Smooth muscle cell (in vitro differentiated cells): Measurements from ENCODE around the gene KLF13. TPM values are rescaled to one million over a fixed set of nuclear protein-coding genes. Genes with fewer than 3 reads are reported as not detected.

Experiments used
- DNase-seq: peaks from one replicate; lab custom pipeline; 2025; ENCODE audit not compliant: unreplicated experiment; lab: John Stamatoyannopoulos, UW
- H2AFZ ChIP-seq: fragments of 200-600 bp; sonication (generic); 2 replicates; pipeline ENCODE4 v1.6.0; 2016; ENCODE audit warnings: antibody characterized with exemption, low read depth, mild to moderate bottlenecking
- H3F3A ChIP-seq: fragments of 200-600 bp; sonication (generic); 2 replicates; pipeline ENCODE4 v1.6.0; 2017; ENCODE audit warnings: antibody characterized with exemption, low read depth
- H3K27ac ChIP-seq: fragments of 200-600 bp; sonication (generic); 2 replicates; pipeline ENCODE4 v1.5.1; 2016; ENCODE audit warnings: low read depth, mild to moderate bottlenecking
- H3K27me3 ChIP-seq: fragments of 200-600 bp; sonication (generic); 2 replicates; pipeline ENCODE4 v1.6.1; 2016; ENCODE audit warnings: low read depth, mild to moderate bottlenecking
- H3K36me3 ChIP-seq: fragments of 200-600 bp; sonication (generic); 2 replicates; pipeline ENCODE4 v1.5.1; 2016; ENCODE audit warnings: low read depth
- H3K4me1 ChIP-seq: fragments of 200-600 bp; sonication (generic); 2 replicates; pipeline ENCODE4 v1.5.1; 2016; ENCODE audit warnings: low read depth
- H3K4me2 ChIP-seq: fragments of 200-600 bp; sonication (generic); 2 replicates; pipeline ENCODE4 v1.6.0; 2016; ENCODE audit warnings: mild to moderate bottlenecking
- H3K4me3 ChIP-seq: fragments of 200-600 bp; sonication (generic); 2 replicates; pipeline ENCODE4 v1.5.1; 2016; ENCODE audit warnings: mild to moderate bottlenecking
- H3K79me2 ChIP-seq: fragments of 200-600 bp; sonication (generic); 2 replicates; pipeline ENCODE4 v1.6.0; 2016; ENCODE audit warnings: low read depth, mild to moderate bottlenecking
- H3K9ac ChIP-seq: fragments of 200-600 bp; sonication (generic); 2 replicates; pipeline ENCODE4 v1.6.0; 2016; ENCODE audit warnings: low read depth
- H3K9me3 ChIP-seq: fragments of 200-600 bp; sonication (generic); replicated peaks from 2 replicates; pipeline ENCODE4 v1.5.1; 2016; ENCODE audit warnings: low read depth
- H4K20me1 ChIP-seq: fragments of 200-600 bp; sonication (generic); 2 replicates; pipeline ENCODE4 v1.6.0; 2016; ENCODE audit warnings: low read depth
- CTCF ChIP-seq: fragments of 200-600 bp; sonication (generic); IDR thresholded peaks from 2 replicates; pipeline ENCODE4 v1.5.1; 2017; ENCODE audit warnings: borderline replicate concordance, mild to moderate bottlenecking, antibody characterized with exemption; ENCODE audit not compliant: insufficient read depth, poor library complexity, severe bottlenecking
- whole genome bisulfite sequencing: methylation state at CpG from one replicate; pipeline ENCODE4 v1.1.7; 2016; ENCODE audit warnings: low lambda C conversion rate; 5-methylcytosine and 5-hydroxymethylcytosine counted together
- polyA plus RNA-seq: library from polyadenylated mRNA; unstranded; fragments of >200 nt; fragmentation: Nextera tagmentation; extraction: Ambion mirVana; gene quantifications from 2 replicates; pipeline ENCODE4 v1.2.1, GENCODE V29; 2016
- total RNA-seq: library from RNA; depleted of rRNA; stranded (reverse); fragments of >200 nt; gene quantifications from 2 replicates; pipeline ENCODE4 v1.2.3, GENCODE V29; 2014

KLF13 gene
- total and polyA plus RNA-seq, 2 experiments from 2014 or later, result 42.1 to 74.2 TPM

GRCh38 chr15:31412824-31413223, 86.2 kb downstream of the KLF13 start:
- no peaks in the 10 kb centered on the region for H3F3A ChIP-seq

GRCh38 chr15:31415201-31415600, 88.6 kb downstream of the KLF13 start:
- Histone ChIP-seq H3K4me1 (peaks cover 4% of the 10 kb centered on the region), H3K9ac (no peak overlapping the region), H3K4me2 (no peak overlapping the region), H3F3A (no peaks in the 10 kb centered on the region), H3K27ac (no peak overlapping the region), H3K9me3 (no peaks in the 10 kb centered on the region), H3K36me3 (no peaks in the 10 kb centered on the region), H4K20me1 (no peaks in the 10 kb centered on the region), H2AFZ (no peak overlapping the region), H3K79me2 (no peaks in the 10 kb centered on the region), H3K4me3 (no peak overlapping the region), H3K27me3 (no peaks in the 10 kb centered on the region)
- DNase-seq, result no peak
- WGBS, result 95% methylated on average over 1 of the region's 1 CpG
- TF ChIP-seq CTCF, result no peak

More at GRCh38 chr15:31412824-31413223, 86.2 kb downstream of the KLF13 start:
- Histone ChIP-seq H3K9ac (no peak overlapping the region), H3K27ac (no peak overlapping the region), H3K4me1 (peaks cover 4% of the 10 kb centered on the region), H2AFZ (no peak overlapping the region), H4K20me1 (no peaks in the 10 kb centered on the region), H3K4me3 (no peak overlapping the region), H3K36me3 (no peaks in the 10 kb centered on the region), H3K79me2 (no peaks in the 10 kb centered on the region), H3K9me3 (no peaks in the 10 kb centered on the region), H3K4me2 (no peak overlapping the region), H3K27me3 (no peaks in the 10 kb centered on the region)
- no peak for TF ChIP-seq CTCF
- no peak for DNase-seq
- 69% methylated on average over 2 of the region's 2 CpGs for WGBS

- Histone ChIP-seq H3K27ac (no peak overlapping the region), H3K79me2 (no peaks in the 10 kb centered on the region), H3K4me1 (no peaks in the 10 kb centered on the region), H3F3A (no peaks in the 10 kb centered on the region), H3K9ac (no peak overlapping the region), H4K20me1 (no peaks in the 10 kb centered on the region), H3K27me3 (no peaks in the 10 kb centered on the region), H3K4me2 (no peak overlapping the region), H3K36me3 (no peaks in the 10 kb centered on the region), H2AFZ (no peak overlapping the region), H3K9me3 (no peaks in the 10 kb centered on the region), H3K4me3 (no peak overlapping the region)
- TF ChIP-seq CTCF, result no peak
- WGBS, result 100% methylated on average over 3 of the region's 3 CpGs
- DNase-seq, result no peak
These were observed 93.2 kb downstream of the KLF13 start for GRCh38 chr15:31419820-31420219.

- no peak for DNase-seq
- Histone ChIP-seq H3K4me1 (no peaks in the 10 kb centered on the region), H3K9me3 (no peaks in the 10 kb centered on the region), H3K9ac (no peak overlapping the region), H3K36me3 (no peaks in the 10 kb centered on the region), H3K27me3 (no peaks in the 10 kb centered on the region), H2AFZ (no peak overlapping the region), H3K4me2 (no peak overlapping the region), H3F3A (no peaks in the 10 kb centered on the region), H3K79me2 (no peaks in the 10 kb centered on the region), H3K4me3 (no peak overlapping the region), H4K20me1 (no peaks in the 10 kb centered on the region), H3K27ac (no peak overlapping the region)
- TF ChIP-seq CTCF, result no peak
- WGBS, result 97% methylated on average over 1 of the region's 1 CpG
These were observed 100.8 kb downstream of the KLF13 start for GRCh38 chr15:31427411-31427810.

Other genes starting within 250 kb of the KLF13 start
- gene TRPM1, start 225.1 kb upstream of the KLF13 start, total RNA-seq, result 1.3 TPM in 1 of 2 replicates, not detected in the other
- 0.33 TPM in 1 of 2 replicates, not detected in the other for gene TRPM1, start 225.1 kb upstream of the KLF13 start, polyA plus RNA-seq